ENCODE measurements around the gene SH3PXD2A. TPM values are rescaled to one million over a fixed set of nuclear protein-coding genes. Genes with fewer than 3 reads are reported as not detected.

SH3PXD2A gene
- total RNA-seq, 2 experiments from 2014 or later, result 16.5 to 17.9 TPM

GRCh38 chr10:103751667-103752290 is 103.6 kb downstream of the SH3PXD2A start:
- peaks cover 8% of the 10 kb centered on the region for H3K9me3 Mint-ChIP-seq
- no peaks in the 10 kb centered on the region for H3K27me3 Mint-ChIP-seq
- H3K36me3 Mint-ChIP-seq (ENCODE audit: low read depth), result peaks cover 30% of the 10 kb centered on the region
- H3K4me3 Mint-ChIP-seq, result no peak overlapping the region
- CTCF ChIA-PET, result interaction anchor here (0.7 to 8.0 kb wide), 9 partner anchors 9 to 134 kb away, joined by 3 to 67 read pairs (median 5); no protein-coding TSS in a partner anchor
- no peak for DNase-seq
- H3K4me1 Mint-ChIP-seq, result peaks cover 48% of the 10 kb centered on the region
- POLR2A ChIA-PET, result interaction anchor here (0.6 to 6.6 kb wide), 3 partner anchors 12 to 103 kb away, joined by 3 to 81 read pairs (median 3); no protein-coding TSS in a partner anchor
- H3K27ac Mint-ChIP-seq, result no peak overlapping the region

- ChIA-PET CTCF (interaction anchor here (0.6 to 8.0 kb wide), 6 partner anchors 8 to 1860 kb away, joined by 3 to 67 read pairs (median 8); no protein-coding TSS in a partner anchor), POLR2A (interaction anchor here (1.0 to 6.6 kb wide), 3 partner anchors 8 to 39 kb away, joined by 4 to 81 read pairs (median 56); no protein-coding TSS in a partner anchor)
- Mint-ChIP-seq H3K27me3 (no peaks in the 10 kb centered on the region), H3K9me3 (peaks cover 8% of the 10 kb centered on the region), H3K36me3 (ENCODE audit: low read depth) (peaks cover 30% of the 10 kb centered on the region), H3K4me3 (no peak overlapping the region), H3K4me1 (peaks cover 54% of the 10 kb centered on the region), H3K27ac (no peak overlapping the region)
- DNase-seq, result no peak
These were observed 104.5 kb downstream of the SH3PXD2A start for GRCh38 chr10:103750836-103751235.

- peaks cover 8% of the 10 kb centered on the region for H3K9me3 Mint-ChIP-seq
- H3K27me3 Mint-ChIP-seq, result no peaks in the 10 kb centered on the region
- no peak for DNase-seq
- POLR2A ChIA-PET, result interaction anchor here (1.4 to 6.6 kb wide), 3 partner anchors 9 to 371 kb away, joined by 3 to 81 read pairs (median 56); no protein-coding TSS in a partner anchor
- CTCF ChIA-PET, result interaction anchor here (0.9 to 8.0 kb wide), 6 partner anchors 7 to 97 kb away, joined by 3 to 67 read pairs (median 8); no protein-coding TSS in a partner anchor
- no peak overlapping the region for H3K4me3 Mint-ChIP-seq
- peaks cover 30% of the 10 kb centered on the region for H3K36me3 Mint-ChIP-seq (ENCODE audit: low read depth)
- peak overlapping the region; percentile 61 for H3K27ac Mint-ChIP-seq
- H3K4me1 Mint-ChIP-seq, result peaks cover 62% of the 10 kb centered on the region
These were observed 105.6 kb downstream of the SH3PXD2A start for GRCh38 chr10:103749779-103750178.

- Mint-ChIP-seq H3K36me3 (ENCODE audit: low read depth) (peaks cover 26% of the 10 kb centered on the region), H3K4me1 (peaks cover 57% of the 10 kb centered on the region), H3K9me3 (peaks cover 8% of the 10 kb centered on the region), H3K4me3 (peak overlapping the region; percentile 1), H3K27me3 (no peaks in the 10 kb centered on the region), H3K27ac (peak overlapping the region; percentile 93)
- peak; percentile 80 for DNase-seq
- ChIA-PET CTCF (interaction anchor here (0.8 to 8.0 kb wide), 9 partner anchors 10 to 108 kb away, joined by 3 to 67 read pairs (median 9); partner anchors contain the start of gene SH3PXD2A), POLR2A (interaction anchor here (0.7 to 6.6 kb wide), 17 partner anchors 8 to 294 kb away, joined by 3 to 81 read pairs (median 5); partner anchors contain the start of gene SH3PXD2A)
These were observed 107.4 kb downstream of the SH3PXD2A start for GRCh38 chr10:103748020-103748419.

- peaks cover 25% of the 10 kb centered on the region for H3K36me3 Mint-ChIP-seq (ENCODE audit: low read depth)
- POLR2A ChIA-PET, result interaction anchor here (0.8 to 6.6 kb wide), 16 partner anchors 9 to 107 kb away, joined by 3 to 81 read pairs (median 5); partner anchors contain the start of gene SH3PXD2A
- no peaks in the 10 kb centered on the region for H3K27me3 Mint-ChIP-seq
- H3K9me3 Mint-ChIP-seq, result peaks cover 4% of the 10 kb centered on the region
- H3K4me3 Mint-ChIP-seq, result peak overlapping the region; percentile 50
- peak overlapping the region; percentile 93 for H3K27ac Mint-ChIP-seq
- peak; percentile 29 for DNase-seq
- CTCF ChIA-PET, result interaction anchor here (1.0 to 8.0 kb wide), 9 partner anchors 10 to 108 kb away, joined by 3 to 67 read pairs (median 9); partner anchors contain the start of gene SH3PXD2A
- H3K4me1 Mint-ChIP-seq, result peaks cover 57% of the 10 kb centered on the region
These were observed 108.0 kb downstream of the SH3PXD2A start for GRCh38 chr10:103747193-103747865.

- POLR2A ChIA-PET, result interaction anchor here (0.8 to 6.6 kb wide), 9 partner anchors 12 to 43 kb away, joined by 3 to 81 read pairs (median 6); no protein-coding TSS in a partner anchor
- DNase-seq, result no peak
- Mint-ChIP-seq H3K27ac (peak overlapping the region; percentile 93), H3K27me3 (no peaks in the 10 kb centered on the region), H3K9me3 (peaks cover 2% of the 10 kb centered on the region), H3K4me1 (peaks cover 57% of the 10 kb centered on the region), H3K36me3 (ENCODE audit: low read depth) (peaks cover 20% of the 10 kb centered on the region), H3K4me3 (peak overlapping the region; percentile 50)
- CTCF ChIA-PET, result interaction anchor here (1.0 to 8.0 kb wide), 6 partner anchors 11 to 109 kb away, joined by 3 to 67 read pairs (median 14); partner anchors contain the start of gene SH3PXD2A
These were observed 108.8 kb downstream of the SH3PXD2A start for GRCh38 chr10:103746598-103746997.

- Mint-ChIP-seq H3K27ac (peak overlapping the region; percentile 93), H3K4me3 (peak overlapping the region; percentile 62), H3K36me3 (ENCODE audit: low read depth) (peaks cover 11% of the 10 kb centered on the region), H3K9me3 (peaks cover 2% of the 10 kb centered on the region), H3K27me3 (no peaks in the 10 kb centered on the region), H3K4me1 (peaks cover 57% of the 10 kb centered on the region)
- peak; percentile 79 for DNase-seq
- ChIA-PET CTCF (interaction anchor here (0.6 to 7.2 kb wide), 11 partner anchors 8 to 144 kb away, joined by 3 to 38 read pairs (median 3); no protein-coding TSS in a partner anchor), POLR2A (interaction anchor here (0.6 to 6.6 kb wide), 11 partner anchors 9 to 376 kb away, joined by 3 to 81 read pairs (median 4); partner anchors contain the start of gene SFR1)
These were observed 109.8 kb downstream of the SH3PXD2A start for GRCh38 chr10:103745341-103746247.

- CTCF ChIA-PET, result interaction anchor here (0.6 to 1.5 kb wide), 3 partner anchors 10 to 338 kb away, joined by 3 to 5 read pairs (median 3); no protein-coding TSS in a partner anchor
- POLR2A ChIA-PET, result no interaction called here
- Mint-ChIP-seq H3K4me1 (peaks cover 39% of the 10 kb centered on the region), H3K4me3 (no peak overlapping the region), H3K36me3 (ENCODE audit: low read depth) (no peaks in the 10 kb centered on the region), H3K27ac (no peak overlapping the region), H3K9me3 (no peaks in the 10 kb centered on the region), H3K27me3 (no peaks in the 10 kb centered on the region)
- DNase-seq, result no peak
These were observed 112.6 kb downstream of the SH3PXD2A start for GRCh38 chr10:103742824-103743223.

- Mint-ChIP-seq H3K27ac (no peak overlapping the region), H3K4me1 (peaks cover 21% of the 10 kb centered on the region), H3K27me3 (no peaks in the 10 kb centered on the region), H3K9me3 (no peaks in the 10 kb centered on the region), H3K36me3 (ENCODE audit: low read depth) (no peaks in the 10 kb centered on the region), H3K4me3 (no peak overlapping the region)
- POLR2A ChIA-PET, result no interaction called here
- CTCF ChIA-PET, result interaction anchor here (1.1 kb wide), 1 partner anchor 11 kb away, joined by 3 read pairs; no protein-coding TSS in a partner anchor
- DNase-seq, result no peak
These were observed 114.8 kb downstream of the SH3PXD2A start for GRCh38 chr10:103740611-103741010.

- ChIA-PET CTCF (no interaction called here), POLR2A (no interaction called here)
- H3K9me3 Mint-ChIP-seq, result no peaks in the 10 kb centered on the region
These were observed 116.2 kb downstream of the SH3PXD2A start for GRCh38 chr10:103739039-103739764.

GRCh38 chr10:103737735-103738367 is 117.5 kb downstream of the SH3PXD2A start:
- no peaks in the 10 kb centered on the region for H3K27me3 Mint-ChIP-seq
- no peaks in the 10 kb centered on the region for H3K9me3 Mint-ChIP-seq
- POLR2A ChIA-PET, result no interaction called here
- peaks cover 3% of the 10 kb centered on the region for H3K4me1 Mint-ChIP-seq
- no peak overlapping the region for H3K27ac Mint-ChIP-seq
- no peak for DNase-seq
- no peaks in the 10 kb centered on the region for H3K36me3 Mint-ChIP-seq (ENCODE audit: low read depth)
- CTCF ChIA-PET, result no interaction called here
- H3K4me3 Mint-ChIP-seq, result no peak overlapping the region

More at GRCh38 chr10:103739039-103739764, 116.2 kb downstream of the SH3PXD2A start:
- no peak overlapping the region for H3K27ac Mint-ChIP-seq
- H3K4me3 Mint-ChIP-seq, result no peak overlapping the region
- peaks cover 7% of the 10 kb centered on the region for H3K4me1 Mint-ChIP-seq
- no peaks in the 10 kb centered on the region for H3K27me3 Mint-ChIP-seq
- no peak for DNase-seq
- no peaks in the 10 kb centered on the region for H3K36me3 Mint-ChIP-seq (ENCODE audit: low read depth)
